ENCODE results near the gene NR5A2.

DNA sequence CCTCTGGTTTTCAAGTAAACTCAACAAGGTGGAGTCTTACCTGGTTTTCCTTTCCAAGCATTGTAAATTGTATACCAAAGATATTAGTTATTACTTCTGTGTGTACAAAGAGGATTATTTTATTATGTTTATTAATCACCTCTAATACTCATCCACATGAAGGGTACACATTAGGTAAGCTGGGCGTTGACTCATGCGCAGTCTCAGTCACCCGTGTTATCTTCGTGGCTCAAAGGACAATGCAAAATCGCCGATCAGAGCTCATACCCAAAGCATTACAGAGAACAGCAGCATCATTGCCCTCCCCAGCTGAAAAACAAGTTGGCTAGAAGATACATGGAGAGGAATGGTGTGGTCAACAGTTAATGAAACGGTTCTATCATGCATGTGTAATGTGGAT, 148.7 kb downstream of the NR5A2 start:
- TF ChIP-seq HDGF (IDR thresholded peaks at IDR 0.05; ENCODE audit: borderline replicate concordance) (no peak), FOXM1 (IDR thresholded peaks at IDR 0.05; ENCODE audit: borderline replicate concordance) (no peak), TARDBP (IDR thresholded peaks at IDR 0.05) (no peak), ARNT (IDR thresholded peaks at IDR 0.05) (no peak), FOXA1 (IDR thresholded peaks at IDR 0.05) (no peak), BHLHE40 (IDR thresholded peaks at IDR 0.05; ENCODE audit: borderline replicate concordance) (no peak), SUZ12 (IDR thresholded peaks at IDR 0.05) (no peak), SP1 (IDR thresholded peaks at IDR 0.05) (no peak), ZNF384 (IDR thresholded peaks at IDR 0.05) (no peak), FOXK2 (IDR thresholded peaks at IDR 0.05) (no peak)
- TF ChIP-seq, protein P1, sequence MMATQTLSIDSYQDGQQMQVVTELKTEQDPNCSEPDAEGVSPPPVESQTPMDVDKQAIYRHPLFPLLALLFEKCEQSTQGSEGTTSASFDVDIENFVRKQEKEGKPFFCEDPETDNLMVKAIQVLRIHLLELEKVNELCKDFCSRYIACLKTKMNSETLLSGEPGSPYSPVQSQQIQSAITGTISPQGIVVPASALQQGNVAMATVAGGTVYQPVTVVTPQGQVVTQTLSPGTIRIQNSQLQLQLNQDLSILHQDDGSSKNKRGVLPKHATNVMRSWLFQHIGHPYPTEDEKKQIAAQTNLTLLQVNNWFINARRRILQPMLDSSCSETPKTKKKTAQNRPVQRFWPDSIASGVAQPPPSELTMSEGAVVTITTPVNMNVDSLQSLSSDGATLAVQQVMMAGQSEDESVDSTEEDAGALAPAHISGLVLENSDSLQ (IDR thresholded peaks at IDR 0.05), result no peak

Data from HEK293T (cell line).